Tibial nerve (tissue), 4 donors: Measurements from ENCODE around the gene SNX13. TPM values are rescaled to one million over a fixed set of nuclear protein-coding genes. Genes with fewer than 3 reads are reported as not detected.

Experiments used
- DNase-seq, 2 donors: peaks; one replicate each; pipeline ENCODE4 v3.0.0-alpha.2; 2019; ENCODE audit warnings: low spot score in 2 of 2
- H3K27ac ChIP-seq, 4 donors: fragments of 200-600 bp; sonication (generic) in 3 of 4; one replicate each; pipeline ENCODE4 v1.5.1; 2017 to 2019; ENCODE audit warnings: mild to moderate bottlenecking in 1 of 4
- H3K27me3 ChIP-seq, 2 donors: fragments of 200-600 bp; sonication (generic) in 1 of 2; one replicate each; pipeline versions ENCODE4 v1.5.1 to v1.6.0; 2017 to 2019
- H3K36me3 ChIP-seq, 3 donors: fragments of 200-600 bp; sonication (generic); one replicate each; pipeline ENCODE4 v1.5.1; 2018 to 2019
- H3K4me1 ChIP-seq, 4 donors: fragments of 200-600 bp; sonication (generic) in 3 of 4; one replicate each; pipeline ENCODE4 v1.5.1; 2017 to 2019
- H3K4me3 ChIP-seq, 4 donors: fragments of 200-600 bp; sonication (generic) in 3 of 4; one replicate each; pipeline ENCODE4 v1.5.1; 2017 to 2019; ENCODE audit warnings: mild to moderate bottlenecking in 1 of 4, moderate library complexity in 1 of 4
- H3K9me3 ChIP-seq, 4 donors: fragments of 200-600 bp; sonication (generic) in 3 of 4; one replicate each; pipeline ENCODE4 v1.5.1; 2017 to 2019
- EP300 ChIP-seq, 2 donors: sonication (generic); formaldehyde crosslinking; IDR thresholded peaks; one replicate each; pipeline ENCODE4 v1.6.1; 2017; ENCODE audit warnings: antibody characterized with exemption in 2 of 2, mild to moderate bottlenecking in 1 of 2
- POLR2A ChIP-seq, 2 donors: fragments of 450-650 bp; IDR thresholded peaks; one replicate each; pipeline ENCODE4 v1.6.1; 2017; ENCODE audit warnings: antibody characterized with exemption in 2 of 2, mild to moderate bottlenecking in 2 of 2, moderate library complexity in 2 of 2
- WGBS, 2 donors: methylation state at CpG; one replicate each; pipeline ENCODE4 v1.1.5; 2018; 5-methylcytosine and 5-hydroxymethylcytosine counted together
- total RNA-seq, 4 donors: library from RNA; depleted of rRNA; stranded (reverse); fragments of >200 nt; gene quantifications; one replicate each; pipeline ENCODE4 v1.1.0, GENCODE V29; 2016
- TF ChIP-seq, protein P1 (sequence below), 5 experiments: fragments of 200-600 bp in 3 of 5; fragments of 450-650 bp in 2 of 5; sonication (generic) in 3 of 5; IDR thresholded peaks; one replicate each; pipeline ENCODE4 v1.5.1; 2016 to 2019; ENCODE audit warnings: antibody characterized with exemption in 5 of 5, mild to moderate bottlenecking in 3 of 5, moderate library complexity in 2 of 5

The SNX13 gene
- total RNA-seq, 4 donors from 2014 or later, result 52.8 to 77.6 (median 58.9) TPM

DNA sequence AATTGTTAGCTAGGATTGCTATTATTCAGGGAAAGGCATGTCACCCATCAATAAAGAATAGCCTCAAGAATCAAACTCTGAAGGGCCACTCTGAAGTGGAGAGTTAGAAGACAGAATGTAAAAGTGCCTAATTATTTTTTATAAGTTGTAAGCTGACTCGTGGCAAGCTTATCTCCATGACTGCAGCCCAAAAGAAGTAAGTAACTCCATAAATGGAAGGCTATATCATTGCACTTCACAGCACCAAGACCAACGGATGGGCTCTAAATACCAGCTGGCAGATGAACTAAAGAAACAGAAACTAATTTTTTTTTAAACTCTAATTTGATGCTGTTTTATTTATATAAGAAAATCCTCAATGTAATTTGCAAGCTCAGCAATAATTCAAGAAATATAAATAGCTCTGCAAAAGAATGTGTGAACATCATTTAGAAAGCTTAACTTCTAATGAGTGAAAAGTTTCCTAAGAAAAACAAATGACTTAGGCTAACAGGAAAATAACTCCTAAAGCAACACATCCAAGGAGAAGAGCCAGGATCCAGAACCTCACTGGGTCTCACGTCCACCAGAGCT is 165.5 kb downstream of the SNX13 start:
- H3K4me3 ChIP-seq, result no peak overlapping the region
- no peak for TF ChIP-seq EP300 (IDR thresholded peaks at IDR 0.05)
- TF ChIP-seq POLR2A (IDR thresholded peaks at IDR 0.05), result no peak
- TF ChIP-seq, protein P1, sequence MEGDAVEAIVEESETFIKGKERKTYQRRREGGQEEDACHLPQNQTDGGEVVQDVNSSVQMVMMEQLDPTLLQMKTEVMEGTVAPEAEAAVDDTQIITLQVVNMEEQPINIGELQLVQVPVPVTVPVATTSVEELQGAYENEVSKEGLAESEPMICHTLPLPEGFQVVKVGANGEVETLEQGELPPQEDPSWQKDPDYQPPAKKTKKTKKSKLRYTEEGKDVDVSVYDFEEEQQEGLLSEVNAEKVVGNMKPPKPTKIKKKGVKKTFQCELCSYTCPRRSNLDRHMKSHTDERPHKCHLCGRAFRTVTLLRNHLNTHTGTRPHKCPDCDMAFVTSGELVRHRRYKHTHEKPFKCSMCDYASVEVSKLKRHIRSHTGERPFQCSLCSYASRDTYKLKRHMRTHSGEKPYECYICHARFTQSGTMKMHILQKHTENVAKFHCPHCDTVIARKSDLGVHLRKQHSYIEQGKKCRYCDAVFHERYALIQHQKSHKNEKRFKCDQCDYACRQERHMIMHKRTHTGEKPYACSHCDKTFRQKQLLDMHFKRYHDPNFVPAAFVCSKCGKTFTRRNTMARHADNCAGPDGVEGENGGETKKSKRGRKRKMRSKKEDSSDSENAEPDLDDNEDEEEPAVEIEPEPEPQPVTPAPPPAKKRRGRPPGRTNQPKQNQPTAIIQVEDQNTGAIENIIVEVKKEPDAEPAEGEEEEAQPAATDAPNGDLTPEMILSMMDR (IDR thresholded peaks at IDR 0.05), result no peak
- H3K9me3 ChIP-seq, result no peaks in the 10 kb centered on the region
- H3K36me3 ChIP-seq, result no peaks in the 10 kb centered on the region
- H3K4me1 ChIP-seq, result peaks cover 0 to 22% (median 4%) of the 10 kb centered on the region in 4 donors
- 54 to 65% methylated on average over 3 of the region's 3 CpGs for WGBS, 2 donors
- H3K27ac ChIP-seq, result no peak overlapping the region
- DNase-seq, result no peak
- no peaks in the 10 kb centered on the region for H3K27me3 ChIP-seq

DNA sequence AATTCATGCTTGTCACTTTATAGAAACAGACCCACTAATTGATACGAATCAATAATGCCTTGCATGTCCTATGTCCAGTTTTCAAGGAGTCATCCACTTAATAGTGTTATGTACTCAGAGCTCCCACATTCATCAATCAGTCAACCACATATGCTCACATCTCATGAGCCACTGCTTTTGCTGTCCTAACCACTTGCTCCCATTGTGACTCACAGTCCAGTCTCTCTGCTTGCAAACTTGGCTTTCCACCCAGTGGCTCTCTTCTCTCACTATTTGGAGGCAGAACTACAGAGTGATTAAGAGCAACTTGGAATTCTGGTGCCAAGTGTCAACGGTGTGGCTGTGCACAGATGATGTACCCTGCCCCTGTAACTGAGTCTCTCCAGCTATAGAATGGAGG is 166.0 kb downstream of the SNX13 start:
- H3K4me1 ChIP-seq, result peaks cover 0 to 26% (median 4%) of the 10 kb centered on the region in 4 donors
- H3K36me3 ChIP-seq, result no peaks in the 10 kb centered on the region
- TF ChIP-seq POLR2A (IDR thresholded peaks at IDR 0.05) (no peak), EP300 (IDR thresholded peaks at IDR 0.05) (no peak)
- TF ChIP-seq, protein P1 (IDR thresholded peaks at IDR 0.05), result no peak
- H3K27me3 ChIP-seq, result no peaks in the 10 kb centered on the region
- H3K27ac ChIP-seq, result peak overlapping the region in 1 of 4 donors; percentile 7
- no peaks in the 10 kb centered on the region for H3K9me3 ChIP-seq
- no peak overlapping the region for H3K4me3 ChIP-seq
- 67 to 70% methylated on average over 2 of the region's 2 CpGs for WGBS, 2 donors
- no peak for DNase-seq

DNA sequence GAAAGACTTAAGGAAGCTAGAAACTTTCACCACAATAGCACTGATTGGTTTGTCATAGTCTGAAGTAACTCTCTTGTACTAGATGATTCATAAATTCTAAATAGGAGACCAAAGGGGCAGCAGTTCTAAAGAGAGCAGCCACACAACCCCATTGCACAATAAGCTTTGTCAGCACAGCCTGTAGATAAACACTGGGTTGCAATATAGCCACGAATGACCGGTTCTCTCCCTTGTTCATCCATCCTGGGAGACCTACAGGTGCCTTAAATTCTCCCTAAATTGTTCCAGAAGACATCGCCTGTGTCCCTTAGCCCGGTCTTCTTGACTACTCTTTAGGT is 167.0 kb downstream of the SNX13 start:
- WGBS, 2 donors, result 66 to 69% methylated on average over 4 of the region's 4 CpGs
- DNase-seq, result peak in 1 of 2 donors; percentile 22
- H3K36me3 ChIP-seq, result no peaks in the 10 kb centered on the region
- H3K27me3 ChIP-seq, result no peaks in the 10 kb centered on the region
- H3K4me1 ChIP-seq, result peaks cover 0 to 26% (median 4%) of the 10 kb centered on the region in 4 donors
- H3K4me3 ChIP-seq, result no peak overlapping the region
- no peaks in the 10 kb centered on the region for H3K9me3 ChIP-seq
- H3K27ac ChIP-seq, result peak overlapping the region in 1 of 4 donors; percentile 63
- TF ChIP-seq, protein P1 (IDR thresholded peaks at IDR 0.05), result no peak
- peak in 1 of 2 donors; percentile 73 for TF ChIP-seq EP300 (IDR thresholded peaks at IDR 0.05)
- TF ChIP-seq POLR2A (IDR thresholded peaks at IDR 0.05), result no peak

DNA sequence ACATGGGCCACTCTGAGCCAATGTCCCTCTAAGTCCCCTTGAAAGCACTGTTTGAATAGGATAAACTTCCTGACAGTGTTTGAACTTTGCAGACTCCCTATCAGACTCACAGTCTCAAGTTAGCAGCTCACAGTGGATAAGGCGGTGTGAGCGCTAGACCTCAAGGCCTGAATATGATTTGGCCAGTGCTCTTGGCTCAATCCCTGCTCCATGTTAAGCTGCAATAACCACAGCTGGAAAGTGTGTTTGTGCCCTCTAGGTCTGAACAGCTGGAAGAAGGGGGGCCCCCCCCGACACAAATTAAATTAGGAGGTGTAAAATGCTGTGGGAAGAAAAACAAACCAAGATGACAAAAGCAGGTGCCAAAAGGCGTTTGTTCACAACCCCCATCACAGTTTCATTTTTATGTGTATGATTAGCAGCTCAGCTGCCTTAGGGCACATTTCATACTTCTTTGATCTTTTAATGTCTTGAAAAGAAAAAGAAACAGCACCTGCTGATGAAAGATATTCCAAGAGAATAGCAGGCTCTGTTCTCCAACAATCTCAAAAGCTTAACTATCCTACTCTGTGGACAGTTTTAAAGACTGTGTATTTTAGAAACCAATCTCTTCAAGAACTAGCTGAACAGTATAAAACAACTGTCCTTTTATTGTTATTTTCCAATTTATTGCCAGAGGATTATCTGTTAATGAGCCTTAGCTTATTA is 167.6 kb downstream of the SNX13 start:
- no peak for DNase-seq
- no peaks in the 10 kb centered on the region for H3K27me3 ChIP-seq
- no peaks in the 10 kb centered on the region for H3K36me3 ChIP-seq
- peak overlapping the region in 1 of 4 donors; percentile 63 for H3K27ac ChIP-seq
- 51% methylated on average over 4 of the region's 4 CpGs for WGBS, 2 donors
- TF ChIP-seq EP300 (IDR thresholded peaks at IDR 0.05), result no peak
- TF ChIP-seq POLR2A (IDR thresholded peaks at IDR 0.05), result no peak
- TF ChIP-seq, protein P1 (IDR thresholded peaks at IDR 0.05), result no peak
- H3K9me3 ChIP-seq, result no peaks in the 10 kb centered on the region
- no peak overlapping the region for H3K4me3 ChIP-seq
- peaks cover 0 to 26% (median 4%) of the 10 kb centered on the region in 4 donors for H3K4me1 ChIP-seq

DNA sequence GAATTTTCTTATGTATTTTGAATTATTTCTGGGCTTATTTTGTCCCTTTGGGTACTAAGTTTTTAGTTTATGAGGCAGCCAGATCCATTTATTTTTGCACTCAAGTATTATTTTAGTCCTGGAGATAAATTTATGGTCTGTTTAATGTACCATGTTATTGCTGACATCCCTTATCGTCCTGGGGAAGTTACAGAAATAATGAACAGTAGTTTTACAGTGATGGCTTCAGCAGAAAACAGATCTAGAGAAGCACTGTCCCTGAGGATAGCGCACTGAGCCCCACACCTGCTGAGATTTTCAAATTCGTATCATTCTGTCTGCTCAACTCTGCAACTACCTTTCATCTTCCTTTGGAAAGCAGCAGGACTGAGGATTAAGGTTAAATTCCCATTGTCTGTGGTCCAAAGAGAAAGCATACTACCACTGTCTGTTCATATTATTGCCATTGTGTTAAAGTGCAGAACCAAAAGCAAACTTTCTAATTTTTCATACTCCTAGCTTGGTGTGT is 168.3 kb downstream of the SNX13 start:
- WGBS, 2 donors, result 65 to 73% methylated on average over 3 of the region's 3 CpGs
- no peak for TF ChIP-seq POLR2A (IDR thresholded peaks at IDR 0.05)
- TF ChIP-seq, protein P1 (IDR thresholded peaks at IDR 0.05), result no peak
- no peak for TF ChIP-seq EP300 (IDR thresholded peaks at IDR 0.05)
- peaks cover 0 to 26% (median 4%) of the 10 kb centered on the region in 4 donors for H3K4me1 ChIP-seq

More for the DNA sequence above, 168.3 kb downstream of the SNX13 start:
- no peaks in the 10 kb centered on the region for H3K9me3 ChIP-seq
- no peaks in the 10 kb centered on the region for H3K36me3 ChIP-seq
- peak overlapping the region in 1 of 4 donors; percentile 63 for H3K27ac ChIP-seq
- no peak for DNase-seq
- no peaks in the 10 kb centered on the region for H3K27me3 ChIP-seq
- no peak overlapping the region for H3K4me3 ChIP-seq
